ENCODE data around the gene EMP1. TPM values are rescaled to one million over a fixed set of nuclear protein-coding genes. Genes with fewer than 3 reads are reported as not detected.
"Not testable (repeated sequence)": the region's sequence is repeated elsewhere in the genome, so short reads cannot be mapped to it uniquely, and the experiment has no call there.

EMP1 gene
- total RNA-seq, 1 donor from 2014 or later, result not detected

DNA sequence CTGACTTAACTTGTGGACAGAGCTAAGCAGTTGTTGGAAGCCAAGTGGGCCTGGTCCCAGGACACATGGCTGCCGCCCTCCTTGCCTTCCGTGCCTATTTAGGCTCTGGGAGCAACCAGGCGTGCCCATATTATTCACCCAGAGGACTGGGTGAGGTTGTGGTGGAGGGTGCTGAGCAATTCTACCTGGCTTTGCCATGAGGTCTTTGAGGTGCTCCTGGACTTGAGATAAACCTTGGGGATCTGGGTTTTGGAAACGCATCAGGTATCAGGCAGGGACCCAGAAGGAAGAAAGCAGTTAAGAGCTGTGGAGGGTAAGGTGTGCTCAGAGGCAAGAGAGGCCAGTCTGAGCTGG, 60.1 kb downstream of the EMP1 start:
- ATAC-seq (ENCODE audit: low read depth) (no peak), DNase-seq (no peak)
- intact Hi-C loops (cut with micrococcal nuclease), result loop anchor here (1.0 to 5.0 kb wide), 2 partner anchors 405 to 911 kb away; no protein-coding TSS in a partner anchor
- Mint-ChIP-seq H3K4me1 (peaks cover 2% of the 10 kb centered on the region), H3K27ac (no peak overlapping the region), H3K27me3 (peaks cover 3% of the 10 kb centered on the region), H3K36me3 (ENCODE audit: low read depth) (no peaks in the 10 kb centered on the region), H3K4me3 (no peak overlapping the region), H3K9me3 (no peaks in the 10 kb centered on the region)
- ChIA-PET CTCF (interaction anchor here (1.4 to 2.8 kb wide), 7 partner anchors 10 to 911 kb away, joined by 3 to 12 read pairs (median 8); no protein-coding TSS in a partner anchor), POLR2A (no interaction called here)
- TF ChIP-seq, protein P1, sequence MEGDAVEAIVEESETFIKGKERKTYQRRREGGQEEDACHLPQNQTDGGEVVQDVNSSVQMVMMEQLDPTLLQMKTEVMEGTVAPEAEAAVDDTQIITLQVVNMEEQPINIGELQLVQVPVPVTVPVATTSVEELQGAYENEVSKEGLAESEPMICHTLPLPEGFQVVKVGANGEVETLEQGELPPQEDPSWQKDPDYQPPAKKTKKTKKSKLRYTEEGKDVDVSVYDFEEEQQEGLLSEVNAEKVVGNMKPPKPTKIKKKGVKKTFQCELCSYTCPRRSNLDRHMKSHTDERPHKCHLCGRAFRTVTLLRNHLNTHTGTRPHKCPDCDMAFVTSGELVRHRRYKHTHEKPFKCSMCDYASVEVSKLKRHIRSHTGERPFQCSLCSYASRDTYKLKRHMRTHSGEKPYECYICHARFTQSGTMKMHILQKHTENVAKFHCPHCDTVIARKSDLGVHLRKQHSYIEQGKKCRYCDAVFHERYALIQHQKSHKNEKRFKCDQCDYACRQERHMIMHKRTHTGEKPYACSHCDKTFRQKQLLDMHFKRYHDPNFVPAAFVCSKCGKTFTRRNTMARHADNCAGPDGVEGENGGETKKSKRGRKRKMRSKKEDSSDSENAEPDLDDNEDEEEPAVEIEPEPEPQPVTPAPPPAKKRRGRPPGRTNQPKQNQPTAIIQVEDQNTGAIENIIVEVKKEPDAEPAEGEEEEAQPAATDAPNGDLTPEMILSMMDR (IDR thresholded peaks at IDR 0.05), result no peak

DNA sequence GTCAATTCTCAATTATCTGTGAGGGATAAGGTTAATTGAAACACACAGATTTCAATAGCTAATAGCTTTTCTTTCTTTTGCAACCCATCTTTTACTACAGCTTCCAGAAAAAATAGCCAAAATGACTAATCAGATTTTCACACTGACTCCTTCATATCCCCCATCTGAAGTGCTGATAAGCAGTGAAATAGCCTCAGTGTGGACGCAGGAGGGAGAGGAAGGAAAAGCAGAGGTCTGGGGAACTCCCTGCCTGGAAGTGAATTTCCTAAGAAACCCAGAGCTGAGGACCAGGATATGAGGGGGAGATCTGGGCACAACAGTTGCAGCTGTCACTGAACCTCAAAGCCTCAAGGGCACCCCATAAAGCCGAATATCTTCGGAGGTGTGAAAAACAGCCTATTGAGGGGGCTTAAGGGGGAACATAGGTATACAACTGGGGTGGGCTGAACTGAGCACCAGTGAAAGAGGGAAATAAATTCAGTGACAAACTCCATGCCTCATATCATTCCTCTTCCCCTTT, 60.9 kb downstream of the EMP1 start:
- intact Hi-C loops (cut with micrococcal nuclease), result loop anchor here (5.0 kb wide), 1 partner anchor 910 kb away; no protein-coding TSS in a partner anchor
- Mint-ChIP-seq H3K27ac (no peak overlapping the region), H3K4me1 (peaks cover 2% of the 10 kb centered on the region), H3K9me3 (no peaks in the 10 kb centered on the region), H3K27me3 (peaks cover 2% of the 10 kb centered on the region), H3K36me3 (ENCODE audit: low read depth) (no peaks in the 10 kb centered on the region), H3K4me3 (no peak overlapping the region)
- no peak for ATAC-seq (ENCODE audit: low read depth)
- TF ChIP-seq, protein P1 (IDR thresholded peaks at IDR 0.05), result no peak
- DNase-seq, result no peak
- ChIA-PET POLR2A (no interaction called here), CTCF (interaction anchor here (1.0 to 2.8 kb wide), 3 partner anchors 10 to 910 kb away, joined by 3 to 12 read pairs (median 7); no protein-coding TSS in a partner anchor)

DNA sequence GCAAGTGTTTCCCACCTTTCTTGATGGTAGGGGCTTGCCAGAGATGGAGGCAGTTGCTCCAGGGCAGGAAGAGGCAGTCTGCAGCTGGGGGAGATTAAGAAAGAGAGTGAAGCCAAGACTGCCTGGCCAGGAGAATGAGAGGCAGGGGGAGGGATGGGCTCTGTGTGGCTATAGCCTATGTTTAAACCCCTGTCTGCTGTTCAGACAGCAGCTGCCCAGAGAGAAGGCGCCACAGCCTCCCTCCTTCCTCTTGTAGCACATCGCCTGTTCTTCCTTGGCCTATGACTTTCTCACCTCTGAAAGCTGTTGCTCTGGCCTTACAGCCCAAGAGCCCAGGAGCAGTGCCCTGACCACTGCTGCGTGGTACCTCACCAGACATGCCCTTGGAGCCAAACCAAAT, 61.7 kb downstream of the EMP1 start:
- no peak for ATAC-seq (ENCODE audit: low read depth)
- POLR2A ChIA-PET, result no interaction called here

DNA sequence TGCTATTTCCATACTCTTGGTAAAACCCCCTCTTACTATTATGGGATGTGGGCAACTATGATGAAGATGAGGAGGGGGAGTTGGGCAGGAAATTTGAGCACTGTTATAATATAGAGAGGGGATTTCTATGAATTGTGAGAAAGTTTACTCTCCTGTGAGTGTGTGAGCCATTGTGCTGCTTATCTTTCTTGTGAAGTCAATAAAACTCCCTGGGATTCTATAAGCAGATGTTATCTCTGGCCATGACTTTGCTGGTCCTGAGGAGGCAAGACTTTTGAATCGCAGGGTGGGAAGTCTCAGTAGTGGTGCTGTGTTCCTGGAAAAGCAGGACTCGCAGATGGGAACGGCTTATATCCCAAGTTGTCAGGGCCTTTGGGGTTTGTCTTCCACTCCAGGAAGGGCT, 62.2 kb downstream of the EMP1 start:
- CTCF ChIA-PET, result interaction anchor here (0.7 kb wide), 1 partner anchor 12 kb away, joined by 4 read pairs; no protein-coding TSS in a partner anchor
- H3K27ac Mint-ChIP-seq, result no peak overlapping the region
- H3K4me3 Mint-ChIP-seq, result no peak overlapping the region
- POLR2A ChIA-PET, result no interaction called here
- ATAC-seq (ENCODE audit: low read depth), result no peak
- intact Hi-C loops (cut with micrococcal nuclease), result loop anchor here (5.0 kb wide), 1 partner anchor 909 kb away; no protein-coding TSS in a partner anchor
- TF ChIP-seq, protein P1 (IDR thresholded peaks at IDR 0.05), result no peak
- no peaks in the 10 kb centered on the region for H3K36me3 Mint-ChIP-seq (ENCODE audit: low read depth)
- no peak for DNase-seq
- peaks cover 2% of the 10 kb centered on the region for H3K4me1 Mint-ChIP-seq
- H3K9me3 Mint-ChIP-seq, result peaks cover under 1% of the 10 kb centered on the region
- peaks cover 2% of the 10 kb centered on the region for H3K27me3 Mint-ChIP-seq

More for the DNA sequence above, 61.7 kb downstream of the EMP1 start:
- no peak for DNase-seq
- H3K9me3 Mint-ChIP-seq, result no peaks in the 10 kb centered on the region
- CTCF ChIA-PET, result no interaction called here
- H3K27ac Mint-ChIP-seq, result no peak overlapping the region
- H3K27me3 Mint-ChIP-seq, result peaks cover 2% of the 10 kb centered on the region
- H3K4me3 Mint-ChIP-seq, result no peak overlapping the region
- TF ChIP-seq, protein P1 (IDR thresholded peaks at IDR 0.05), result no peak
- no peaks in the 10 kb centered on the region for H3K36me3 Mint-ChIP-seq (ENCODE audit: low read depth)
- H3K4me1 Mint-ChIP-seq, result peaks cover 2% of the 10 kb centered on the region
- intact Hi-C loops (cut with micrococcal nuclease), result loop anchor here (5.0 kb wide), 1 partner anchor 909 kb away; no protein-coding TSS in a partner anchor

DNA sequence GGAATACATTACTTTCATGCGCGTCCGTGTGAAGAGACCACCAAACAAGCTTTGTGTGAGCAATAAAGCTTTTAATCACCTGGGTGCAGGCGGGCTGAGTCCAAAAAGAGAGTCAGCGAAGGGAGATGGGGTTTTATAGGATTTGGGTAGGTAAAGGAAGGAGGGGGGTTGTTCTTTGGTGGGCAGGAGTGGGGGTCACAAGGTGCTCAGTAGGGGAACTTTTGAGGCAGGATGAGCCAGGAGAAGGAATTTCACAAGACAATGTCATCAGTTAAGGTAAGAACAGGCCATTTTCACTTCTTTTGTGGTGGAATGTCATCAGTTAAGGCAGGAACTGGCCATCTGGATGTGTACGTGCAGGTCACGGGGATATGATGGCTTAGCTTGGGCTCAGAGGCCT, 63.1 kb downstream of the EMP1 start:
- H3K27me3 Mint-ChIP-seq; CTCF ChIA-PET; POLR2A ChIA-PET; H3K27ac Mint-ChIP-seq; H3K4me1 Mint-ChIP-seq; H3K36me3 Mint-ChIP-seq (ENCODE audit: low read depth); ATAC-seq (ENCODE audit: low read depth); H3K4me3 Mint-ChIP-seq; DNase-seq; H3K9me3 Mint-ChIP-seq: not testable (repeated sequence)
- intact Hi-C loops (cut with micrococcal nuclease), result loop anchor here (5.0 kb wide), 1 partner anchor 908 kb away; no protein-coding TSS in a partner anchor

DNA sequence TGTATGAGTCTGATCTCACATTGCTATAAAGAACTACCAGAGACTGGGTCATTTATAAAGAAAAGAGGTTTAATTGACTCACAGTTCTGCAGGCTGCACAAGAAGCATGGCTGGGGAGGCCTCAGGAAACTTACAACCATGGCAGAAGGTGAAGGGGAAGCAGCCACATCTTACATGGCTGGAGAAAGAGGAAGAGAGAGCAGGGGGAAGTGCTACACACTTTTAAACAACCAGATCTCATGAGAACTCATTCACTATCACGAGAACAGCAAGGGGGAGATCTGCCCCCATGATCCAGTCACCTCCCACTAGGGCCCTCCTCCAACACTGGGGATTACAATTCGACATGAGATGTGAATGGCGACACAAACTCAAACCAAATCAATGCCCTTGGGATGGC, 71.3 kb downstream of the EMP1 start:
- H3K36me3 Mint-ChIP-seq (ENCODE audit: low read depth); ATAC-seq (ENCODE audit: low read depth); DNase-seq; H3K27me3 Mint-ChIP-seq; H3K4me1 Mint-ChIP-seq; intact Hi-C loops (cut with micrococcal nuclease); POLR2A ChIA-PET; H3K27ac Mint-ChIP-seq; H3K4me3 Mint-ChIP-seq: not testable (repeated sequence)
- H3K9me3 Mint-ChIP-seq, result peaks cover 12% of the 10 kb centered on the region
- CTCF ChIA-PET, result interaction anchor here (1.9 to 2.4 kb wide), 2 partner anchors 11 kb away, joined by 7 to 12 read pairs; no protein-coding TSS in a partner anchor
